ENCODE results near the gene KHSRP. TPM values are rescaled to one million over a fixed set of nuclear protein-coding genes. Genes with fewer than 3 reads are reported as not detected.

The KHSRP gene
- total and polyA plus RNA-seq, 2 of the 13 experiments (the other 11 are each of a cell fraction or from before 2014, with no cell fraction given): 72.1 to 129 TPM

DNA sequence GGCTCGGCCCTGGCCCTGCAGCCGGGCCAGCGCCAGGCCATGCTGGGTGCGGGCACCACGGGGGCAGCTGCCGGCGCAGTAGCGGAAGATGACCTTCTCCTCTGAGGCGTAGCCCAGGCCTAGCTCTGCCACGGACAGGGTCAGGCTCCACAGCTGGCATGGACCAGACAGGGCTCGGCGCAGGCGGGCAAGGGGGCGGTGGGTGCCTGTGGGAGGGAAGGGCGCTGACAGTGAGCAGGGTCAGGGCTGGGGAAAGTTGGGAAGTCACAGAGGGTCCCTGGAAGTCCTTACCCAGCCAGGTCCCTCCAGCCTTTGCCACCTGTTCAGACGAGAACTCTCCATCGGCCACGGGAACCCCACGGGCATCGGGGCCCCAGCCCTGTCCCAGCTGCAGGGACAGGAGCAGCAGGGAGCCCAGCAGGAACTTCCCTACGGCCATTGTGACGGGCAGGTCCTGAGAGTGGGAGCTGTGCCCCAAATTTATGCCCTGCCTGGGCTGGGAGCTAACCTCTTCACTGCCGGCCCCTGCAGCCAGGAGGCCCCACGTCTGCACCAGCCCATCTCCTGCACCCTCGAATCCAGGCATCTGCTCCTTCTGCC is 49.1 kb downstream of the KHSRP start, which contains the start of gene PSPN (continued):
- TF ChIP-seq AGO2 (optimal IDR thresholded peaks at IDR 0.05; ENCODE audit: low read depth, low read length) (peak; percentile 52), NFE2L2 (IDR thresholded peaks at IDR 0.05; ENCODE audit: low read length) (no peak), MZF1 (CRISPR knock-in tag; IDR thresholded peaks at IDR 0.05; ENCODE audit: borderline replicate concordance) (no peak)

DNA sequence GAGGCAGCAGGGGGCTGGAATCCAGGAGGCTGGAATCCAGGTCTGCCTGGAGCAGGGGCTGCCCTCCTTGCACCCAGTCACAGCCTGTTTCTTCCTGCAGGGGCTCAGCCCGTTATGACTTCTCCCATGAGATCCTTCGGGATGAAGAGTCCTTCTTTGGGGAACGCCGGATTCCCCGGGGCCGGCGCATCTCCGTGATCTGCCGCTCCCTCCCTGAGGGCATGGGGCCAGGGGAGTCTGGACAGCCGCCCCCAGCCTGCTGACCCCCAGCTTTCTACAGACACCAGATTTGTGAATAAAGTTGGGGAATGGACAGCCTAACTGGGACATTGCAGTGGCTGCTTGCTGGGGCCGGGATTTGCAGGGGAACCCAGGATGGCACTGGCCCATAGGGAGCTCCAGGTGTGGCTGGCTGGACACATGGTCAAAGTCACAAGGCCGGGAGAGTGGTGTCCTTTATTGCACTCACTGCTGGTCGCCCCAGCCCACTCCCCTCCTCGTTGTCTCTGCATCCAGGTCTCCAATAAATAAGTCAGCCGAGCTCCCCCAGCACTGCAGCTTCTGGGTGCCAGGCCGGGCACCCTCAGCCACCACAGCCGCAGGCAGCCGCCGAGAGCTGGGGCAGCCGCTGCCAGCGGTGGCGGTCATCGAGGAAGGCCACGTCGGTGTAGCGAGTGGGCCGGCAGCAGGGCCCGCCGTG is 49.8 kb downstream of the KHSRP start:
- WGBS (ENCODE audit: low lambda C conversion rate): over 99% methylated on average over 25 of the region's 29 CpGs

More for the DNA sequence above, 49.8 kb downstream of the KHSRP start:
- no peak overlapping the region for H2AFZ ChIP-seq (ENCODE audit: low read length)
- peaks cover 14% of the 10 kb centered on the region for H3K4me1 ChIP-seq (ENCODE audit: insufficient read depth, low read length)
- H3K27ac ChIP-seq (ENCODE audit: extremely low read length, insufficient read depth, low read length): no peak overlapping the region
- no peak overlapping the region for H3K4me3 ChIP-seq (replicated peaks in 1 of 3; ENCODE audit: insufficient read depth in 1 of 3, low read depth in 2 of 3, low read length in 3 of 3)
- no peaks in the 10 kb centered on the region for H3K79me2 ChIP-seq (ENCODE audit: insufficient read depth, low read length)
- intact Hi-C loops (cut with micrococcal nuclease; ENCODE audit: unreplicated experiment) (no loop called here), in situ Hi-C loops (cut with HindIII; ENCODE audit: extremely low pct_ligation_motif_present, low pct_unique_long_range_greater_than_20kb) (no loop called here)
- FAIRE-seq: no peak
- TF ChIP-seq RBFOX2 (IDR thresholded peaks at IDR 0.05; ENCODE audit: low read depth, low read length) (0 out of 2 replicates have a peak, but pooled peaks have one; percentile 27), AGO2 (optimal IDR thresholded peaks at IDR 0.05; ENCODE audit: low read depth, low read length) (peak; percentile 9), PHF8 (CRISPR knock-in tag; IDR thresholded peaks at IDR 0.05) (0 out of 2 replicates have a peak, but pooled peaks have one; percentile 1), ZNF34 (CRISPR knock-in tag; IDR thresholded peaks at IDR 0.05; ENCODE audit: borderline replicate concordance) (no peak)
- TF ChIP-seq, protein P1, sequence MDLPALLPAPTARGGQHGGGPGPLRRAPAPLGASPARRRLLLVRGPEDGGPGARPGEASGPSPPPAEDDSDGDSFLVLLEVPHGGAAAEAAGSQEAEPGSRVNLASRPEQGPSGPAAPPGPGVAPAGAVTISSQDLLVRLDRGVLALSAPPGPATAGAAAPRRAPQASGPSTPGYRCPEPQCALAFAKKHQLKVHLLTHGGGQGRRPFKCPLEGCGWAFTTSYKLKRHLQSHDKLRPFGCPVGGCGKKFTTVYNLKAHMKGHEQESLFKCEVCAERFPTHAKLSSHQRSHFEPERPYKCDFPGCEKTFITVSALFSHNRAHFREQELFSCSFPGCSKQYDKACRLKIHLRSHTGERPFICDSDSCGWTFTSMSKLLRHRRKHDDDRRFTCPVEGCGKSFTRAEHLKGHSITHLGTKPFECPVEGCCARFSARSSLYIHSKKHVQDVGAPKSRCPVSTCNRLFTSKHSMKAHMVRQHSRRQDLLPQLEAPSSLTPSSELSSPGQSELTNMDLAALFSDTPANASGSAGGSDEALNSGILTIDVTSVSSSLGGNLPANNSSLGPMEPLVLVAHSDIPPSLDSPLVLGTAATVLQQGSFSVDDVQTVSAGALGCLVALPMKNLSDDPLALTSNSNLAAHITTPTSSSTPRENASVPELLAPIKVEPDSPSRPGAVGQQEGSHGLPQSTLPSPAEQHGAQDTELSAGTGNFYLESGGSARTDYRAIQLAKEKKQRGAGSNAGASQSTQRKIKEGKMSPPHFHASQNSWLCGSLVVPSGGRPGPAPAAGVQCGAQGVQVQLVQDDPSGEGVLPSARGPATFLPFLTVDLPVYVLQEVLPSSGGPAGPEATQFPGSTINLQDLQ (CRISPR knock-in tag; IDR thresholded peaks at IDR 0.05): no peak
- DNase-seq (ENCODE audit: low spot score): no peak
- ChIA-PET POLR2A (interaction anchor here (0.8 kb wide), 1 partner anchor 13 kb away, joined by 3 read pairs; no protein-coding TSS in a partner anchor), CTCF (ENCODE audit: low intra/inter-chr PET ratio, low total read pairs) (no interaction called here)
- H3K4me2 ChIP-seq (ENCODE audit: low read depth, low read length): no peak overlapping the region
- H3K27me3 ChIP-seq (ENCODE audit: control insufficient read depth in 1 of 2, insufficient read depth in 2 of 2, low read length in 2 of 2): no peaks in the 10 kb centered on the region
- no peak overlapping the region for H3K9ac ChIP-seq (ENCODE audit: insufficient read depth, low read depth, low read length)
- TSS peak; percentile 39 for BruUV-seq (replicated peaks)
- peaks cover 3% of the 10 kb centered on the region; the same call in 1 of the 2 replicates for H4K20me1 ChIP-seq (ENCODE audit: insufficient read depth, low read length)
- no peak for ATAC-seq
- H3K9me3 ChIP-seq (ENCODE audit: low read length): no peaks in the 10 kb centered on the region
- H3K36me3 ChIP-seq (replicated peaks in 1 of 2; ENCODE audit: control insufficient read depth in 1 of 2, insufficient read depth in 2 of 2, low read length in 2 of 2): peaks cover 5 to 10% of the 10 kb centered on the region in 2 experiments; a peak in 3 of 5 replicates
